NCI-H1694 treated with DMSO at 0.1 percent for 48 hours (cell line): ENCODE measurements around the gene FAM9A.
A peak's percentile ranks its signal among the peaks of the same experiment; 100 is the strongest.

ENCODE experiments used
- DNase-seq: peaks from one replicate; lab custom pipeline; 2025; lab: John Stamatoyannopoulos, UW

FAM9A gene

GRCh38 chrX:8801041-8801599, at the start of gene FAM9A:
FAM9A (minus strand) TSS chrX:8801383; CDS start chrX:8800171, 1,212 bp downstream.
- DNase-seq = no peak

- no peak for DNase-seq
Observed at GRCh38 chrX:8850478-8850877, 49.3 kb upstream of the FAM9A start.

GRCh38 chrX:8849945-8850344, 48.8 kb upstream of the FAM9A start:
- DNase-seq = no peak

- no peak for DNase-seq
Observed at GRCh38 chrX:8849458-8849857, 48.3 kb upstream of the FAM9A start.

- no peak for DNase-seq
Observed at GRCh38 chrX:8848911-8849310, 47.7 kb upstream of the FAM9A start.

GRCh38 chrX:8848441-8848840, 47.3 kb upstream of the FAM9A start:
- DNase-seq = no peak

GRCh38 chrX:8847360-8847759, 46.2 kb upstream of the FAM9A start:
- DNase-seq = no peak

- no peak for DNase-seq
Observed at GRCh38 chrX:8846266-8846665, 45.1 kb upstream of the FAM9A start.

- DNase-seq = no peak
Observed at GRCh38 chrX:8845469-8845868, 44.3 kb upstream of the FAM9A start.

- DNase-seq = no peak
Observed at GRCh38 chrX:8845060-8845459, 43.9 kb upstream of the FAM9A start.

GRCh38 chrX:8844157-8844556, 43.0 kb upstream of the FAM9A start:
- no peak for DNase-seq

- no peak for DNase-seq
Observed at GRCh38 chrX:8841911-8842310, 40.7 kb upstream of the FAM9A start.

- DNase-seq = no peak
Observed at GRCh38 chrX:8834392-8834791, 33.2 kb upstream of the FAM9A start.

GRCh38 chrX:8832582-8833378, 31.6 kb upstream of the FAM9A start:
- no peak for DNase-seq

- DNase-seq = no peak
Observed at GRCh38 chrX:8823698-8824097, 22.5 kb upstream of the FAM9A start.

GRCh38 chrX:8822002-8822401, 20.8 kb upstream of the FAM9A start:
- no peak for DNase-seq

- DNase-seq = no peak
Observed at GRCh38 chrX:8820910-8821527, 19.8 kb upstream of the FAM9A start.

GRCh38 chrX:8815460-8816065, 14.4 kb upstream of the FAM9A start:
- DNase-seq = peak; percentile 2

- DNase-seq = no peak
Observed at GRCh38 chrX:8813036-8813435, 11.9 kb upstream of the FAM9A start.

GRCh38 chrX:8811611-8812010, 10.4 kb upstream of the FAM9A start:
- no peak for DNase-seq

GRCh38 chrX:8808661-8809060, 7.5 kb upstream of the FAM9A start:
- DNase-seq = no peak

- no peak for DNase-seq
Observed at GRCh38 chrX:8805974-8806373, 4.8 kb upstream of the FAM9A start.

- DNase-seq = peak; percentile 2
Observed at GRCh38 chrX:8805046-8805445, 3.9 kb upstream of the FAM9A start.
